ENCODE data around the gene EPB41.
"Not testable (repeated sequence)": the region's sequence is repeated elsewhere in the genome, so short reads cannot be mapped to it uniquely, and the experiment has no call there.

EPB41 gene

DNA sequence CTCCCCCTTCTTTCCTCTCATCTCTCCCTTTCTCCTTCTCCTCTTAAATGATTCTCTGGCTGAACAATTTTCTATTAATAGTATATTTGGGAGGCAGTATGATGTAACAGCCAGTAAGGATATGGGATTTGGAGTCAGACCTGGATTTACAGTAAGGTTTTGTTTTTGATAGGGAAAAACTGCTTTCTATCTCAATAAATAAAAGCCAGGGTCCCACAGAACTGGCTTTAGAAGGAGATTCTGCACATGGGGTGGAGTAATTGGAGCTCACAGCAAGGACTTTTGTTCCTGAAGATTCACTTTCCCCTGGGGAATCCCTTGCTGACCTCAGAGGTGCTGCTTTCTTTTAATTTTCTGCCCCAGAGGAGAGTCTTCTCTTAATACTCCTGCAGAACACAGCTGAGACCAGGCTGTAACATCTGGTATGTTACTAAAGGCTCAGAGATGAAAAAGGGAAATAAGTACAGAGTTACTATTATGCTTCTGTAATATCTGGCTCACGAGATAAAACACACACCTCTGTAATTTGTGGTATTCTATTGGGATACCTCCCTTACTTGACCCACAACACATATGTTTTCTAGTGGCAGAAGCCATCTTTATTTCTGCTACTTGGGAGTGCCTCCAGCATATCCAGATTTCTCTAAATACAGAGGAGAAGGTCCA is 13.4 kb downstream of the EPB41 start:
- no peak for DNase-seq (ENCODE audit: low read depth)

- DNase-seq (ENCODE audit: low read depth) = no peak
Observed at GRCh38 chr1:28928314-28928941, 14.1 kb downstream of the EPB41 start.

DNA sequence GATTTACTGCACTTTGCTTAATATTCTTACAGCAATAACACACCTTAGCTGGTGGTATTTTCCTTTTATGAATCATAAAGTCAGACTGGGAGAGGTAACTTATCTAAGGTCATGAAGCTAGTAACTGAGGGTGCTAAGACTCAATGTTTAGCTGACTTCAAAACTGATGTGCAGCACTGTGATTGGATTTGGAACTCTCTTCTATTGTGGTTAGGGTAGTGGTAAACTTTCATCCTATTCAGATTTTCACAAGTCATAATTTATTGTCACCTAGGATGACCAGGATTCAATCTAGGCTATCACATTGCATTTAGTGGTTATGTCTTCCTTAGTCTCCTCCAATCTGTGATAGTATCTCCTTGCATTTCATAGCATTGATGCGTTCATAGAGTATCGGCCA is 18.9 kb downstream of the EPB41 start:
- DNase-seq (ENCODE audit: low read depth) = no peak

- DNase-seq (ENCODE audit: low read depth) = no peak
Observed at GRCh38 chr1:28933918-28934317, 19.5 kb downstream of the EPB41 start.

GRCh38 chr1:28934676-28935075 is 20.3 kb downstream of the EPB41 start:
- no peak for DNase-seq (ENCODE audit: low read depth)

GRCh38 chr1:28935293-28935692 is 20.9 kb downstream of the EPB41 start:
- DNase-seq (ENCODE audit: low read depth) = no peak

DNA sequence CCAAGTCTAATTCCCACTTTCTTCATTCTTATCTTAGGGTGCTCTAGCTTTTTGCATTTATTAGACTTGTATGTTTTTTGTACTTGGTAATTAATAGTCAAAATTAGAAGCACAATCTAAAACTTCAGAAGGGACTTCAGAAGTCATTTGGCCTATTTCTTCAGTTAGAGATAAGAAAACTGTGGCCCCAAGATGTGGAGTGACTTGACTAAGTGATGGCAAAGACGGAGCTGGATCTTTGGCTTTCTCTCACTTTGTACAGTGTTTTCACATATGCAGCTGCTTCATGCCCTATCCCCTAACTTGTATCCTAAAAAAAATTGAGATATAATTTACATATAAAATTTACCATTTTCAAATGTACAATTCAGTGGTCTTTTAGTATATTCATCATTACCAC is 21.7 kb downstream of the EPB41 start:
- DNase-seq (ENCODE audit: low read depth) = no peak

GRCh38 chr1:28936528-28936927 is 22.2 kb downstream of the EPB41 start:
- no peak for DNase-seq (ENCODE audit: low read depth)

- not testable (repeated sequence) for DNase-seq (ENCODE audit: low read depth)
Observed at GRCh38 chr1:28943581-28943980, 29.2 kb downstream of the EPB41 start.

- no peak for DNase-seq (ENCODE audit: low read depth)
Observed at GRCh38 chr1:28950006-28950405, 35.6 kb downstream of the EPB41 start.

- no peak for DNase-seq (ENCODE audit: low read depth)
Observed at GRCh38 chr1:28950449-28950848, 36.1 kb downstream of the EPB41 start.

- DNase-seq (ENCODE audit: low read depth) = no peak
Observed at GRCh38 chr1:28954126-28954726, 39.9 kb downstream of the EPB41 start.

DNA sequence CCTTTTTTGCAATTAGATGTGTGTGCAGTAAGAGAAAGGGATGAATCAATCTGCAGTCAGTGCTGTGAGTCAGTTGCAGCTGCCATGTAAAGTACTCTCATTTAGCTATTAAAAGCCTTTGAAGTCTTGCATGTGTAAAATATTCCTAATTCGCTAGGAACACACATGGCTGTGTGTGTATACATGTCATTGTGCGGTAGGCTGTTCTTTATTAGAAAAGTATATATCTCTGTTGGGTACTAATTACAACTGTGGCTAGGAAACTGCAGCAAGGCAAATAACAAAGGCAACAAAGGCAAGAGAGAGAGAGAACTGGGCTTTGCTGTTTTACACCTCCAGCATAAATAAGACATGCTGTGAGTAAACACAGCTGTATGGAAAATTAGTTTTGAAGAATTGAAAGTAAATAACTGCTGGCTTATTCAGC is 41.7 kb downstream of the EPB41 start:
- DNase-seq (ENCODE audit: low read depth) = no peak

DNA sequence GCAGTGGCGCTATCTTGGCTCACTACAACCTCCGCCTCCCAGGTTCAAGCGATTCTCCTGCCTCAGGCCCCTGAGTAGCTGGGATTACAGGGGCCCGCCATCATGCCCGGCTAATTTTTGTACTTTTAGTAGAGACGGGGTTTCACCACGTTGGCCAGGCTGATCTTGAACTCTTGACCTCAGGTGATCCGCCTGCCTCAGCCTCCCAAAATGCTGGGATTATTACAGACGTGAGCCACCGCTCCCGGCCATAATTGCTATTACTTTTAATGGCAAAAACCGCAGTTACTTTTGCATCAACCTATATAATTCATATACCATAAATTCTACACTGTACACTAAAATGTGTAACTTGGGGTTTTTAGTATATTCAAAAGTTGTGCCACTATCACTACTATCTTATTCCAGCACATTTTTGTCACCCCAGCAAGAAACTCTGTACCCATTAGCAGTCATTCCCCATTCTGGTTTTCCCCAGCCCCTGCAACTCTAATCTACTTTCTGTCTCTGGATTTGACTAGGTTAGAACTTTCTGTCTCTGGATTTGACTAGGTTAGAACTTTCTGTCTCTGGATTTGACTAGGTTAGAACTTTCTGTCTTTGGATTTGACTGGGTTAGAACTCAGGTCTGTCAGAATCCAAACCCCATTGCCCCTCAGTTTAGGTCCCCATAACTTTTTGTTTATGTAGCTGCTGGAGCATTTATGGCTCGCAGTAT is 47.9 kb downstream of the EPB41 start:
- DNase-seq (ENCODE audit: low read depth) = not testable (repeated sequence)

GRCh38 chr1:28965271-28965870 is 51.0 kb downstream of the EPB41 start:
- DNase-seq (ENCODE audit: low read depth) = no peak

GRCh38 chr1:28966617-28967016 is 52.2 kb downstream of the EPB41 start:
- DNase-seq (ENCODE audit: low read depth) = no peak

GRCh38 chr1:28971980-28972771 is 57.8 kb downstream of the EPB41 start:
- peak; percentile 84 for DNase-seq (ENCODE audit: low read depth)

GRCh38 chr1:28973596-28974421 is 59.4 kb downstream of the EPB41 start:
- peak; percentile 16 for DNase-seq (ENCODE audit: low read depth)

DNA sequence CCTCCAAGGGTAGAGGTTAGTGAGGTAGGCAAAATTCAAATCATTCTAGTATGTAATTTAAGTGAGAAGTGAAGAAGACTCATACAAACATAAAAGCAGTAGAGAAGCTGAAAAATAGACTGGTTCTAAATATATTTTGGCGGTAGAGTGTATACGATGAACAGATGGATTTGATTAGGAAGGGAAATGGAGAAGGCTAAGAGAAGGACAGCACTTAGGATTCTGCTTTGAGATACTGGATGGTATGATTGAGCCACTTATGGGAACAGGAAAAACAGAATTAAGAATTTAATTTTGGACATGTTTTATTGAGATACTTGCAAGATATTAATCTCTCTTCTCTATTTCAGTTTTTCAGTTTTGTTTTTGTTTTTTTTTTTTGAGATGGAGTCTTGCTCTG is 60.1 kb downstream of the EPB41 start:
- DNase-seq (ENCODE audit: low read depth) = no peak

- no peak for DNase-seq (ENCODE audit: low read depth)
Observed at GRCh38 chr1:28976248-28976647, 61.9 kb downstream of the EPB41 start.

DNA sequence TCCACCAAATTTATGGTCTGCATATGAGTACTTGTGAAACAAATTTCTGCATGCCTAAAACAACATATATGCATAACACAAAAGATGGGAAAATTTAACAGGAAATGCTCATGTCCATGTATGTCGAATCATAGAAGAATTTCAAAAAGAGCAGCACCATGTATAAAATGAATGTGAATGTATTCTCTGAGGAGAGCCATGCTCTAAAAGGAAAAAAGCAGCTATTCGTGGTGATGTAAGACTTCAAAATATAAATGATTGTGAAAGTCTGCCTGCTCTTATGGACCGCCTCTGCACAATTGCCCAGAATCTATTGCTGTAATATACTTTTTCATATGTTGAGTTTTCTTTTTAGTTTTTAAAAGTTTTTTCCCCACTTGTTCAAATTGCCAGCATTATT is 66.8 kb downstream of the EPB41 start:
- DNase-seq (ENCODE audit: low read depth) = no peak
